Measurements from ENCODE around the gene HHIPL1. TPM values are rescaled to one million over a fixed set of nuclear protein-coding genes. Genes with fewer than 3 reads are reported as not detected.

HHIPL1 gene
- total and polyA plus RNA-seq, 2 of the 8 experiments (the other 6 are each of a cell fraction or from before 2014, with no cell fraction given): 1.5 to 2.6 TPM

GRCh38 chr14:99632410-99633035 is 12.4 kb upstream of the HHIPL1 start (continued):
- TF ChIP-seq RBBP5 (IDR thresholded peaks at IDR 0.05; ENCODE audit: borderline replicate concordance, low read depth, low read length) (no peak), CBX8 (IDR thresholded peaks at IDR 0.05; ENCODE audit: borderline replicate concordance, low read depth, low read length) (no peak)

Measured in H1 (cell line).